ENCODE data around the gene NAXE. TPM values are rescaled to one million over a fixed set of nuclear protein-coding genes. Genes with fewer than 3 reads are reported as not detected.

Gene NAXE
- total RNA-seq, 2 donors from 2014 or later: 118 to 188 TPM

GRCh38 chr1:156556354-156556753 is 35.2 kb upstream of the NAXE start:
- Histone ChIP-seq H3K4me3 (no peak overlapping the region), H3K9me3 (no peaks in the 10 kb centered on the region), H3K27me3 (replicated peaks; ENCODE audit: insufficient read depth) (no peaks in the 10 kb centered on the region), H3K4me1 (replicated peaks) (no peaks in the 10 kb centered on the region), H3K36me3 (no peaks in the 10 kb centered on the region), H3K27ac (no peak overlapping the region)
- intact Hi-C loops (cut with DNase I): no loop called here
- no peak for TF ChIP-seq CTCF (IDR thresholded peaks at IDR 0.05)
- TF ChIP-seq POLR2AphosphoS5 (IDR thresholded peaks at IDR 0.05): no peak
- no peak for TF ChIP-seq POLR2A (IDR thresholded peaks at IDR 0.05)
- no peak for DNase-seq (ENCODE audit: low spot score)
- 81% methylated on average over 9 of the region's 9 CpGs for WGBS

DNA sequence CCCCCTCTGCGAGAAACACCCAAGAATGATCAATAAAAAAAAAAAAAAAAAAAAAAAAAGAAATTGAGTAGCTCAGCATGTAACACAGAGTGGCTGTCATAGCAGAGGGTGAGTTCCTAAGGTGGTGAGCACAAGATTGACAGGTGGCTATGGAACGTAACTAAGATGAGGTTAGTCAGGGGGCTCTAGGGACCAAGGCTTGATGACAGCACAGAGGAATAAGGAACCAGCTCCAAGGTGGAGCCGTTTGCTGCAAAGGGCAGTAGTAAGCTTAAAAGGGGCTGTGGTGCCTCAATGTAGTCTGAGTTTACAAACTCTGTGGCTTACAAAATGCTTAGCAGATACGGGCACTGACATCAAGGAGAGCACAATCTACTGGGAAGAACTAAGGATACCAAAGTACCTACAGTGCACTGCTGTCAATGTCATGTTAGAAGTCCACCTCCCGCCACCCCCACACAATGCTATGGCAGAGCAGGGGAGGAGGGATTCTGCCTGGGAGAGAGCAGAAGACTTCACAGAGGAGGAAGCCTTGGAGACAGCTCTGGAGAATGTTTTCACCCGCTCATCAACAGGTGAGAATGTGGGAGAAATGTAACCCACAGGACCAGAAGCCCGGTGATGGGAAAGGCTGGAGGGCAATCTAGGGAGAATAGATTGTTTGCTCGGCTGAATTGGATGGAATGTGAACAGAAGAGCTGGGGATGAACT is 32.3 kb upstream of the NAXE start:
- Histone ChIP-seq H3K4me1 (replicated peaks) (no peaks in the 10 kb centered on the region), H3K36me3 (no peaks in the 10 kb centered on the region), H3K4me3 (no peak overlapping the region), H3K9me3 (no peaks in the 10 kb centered on the region), H3K27me3 (replicated peaks; ENCODE audit: insufficient read depth) (no peaks in the 10 kb centered on the region), H3K27ac (no peak overlapping the region)
- no peak for DNase-seq (ENCODE audit: low spot score)
- intact Hi-C loops (cut with DNase I): no loop called here
- WGBS: 67% methylated on average over 7 of the region's 8 CpGs
- TF ChIP-seq CTCF (IDR thresholded peaks at IDR 0.05): no peak
- TF ChIP-seq POLR2A (IDR thresholded peaks at IDR 0.05): no peak
- TF ChIP-seq POLR2AphosphoS5 (IDR thresholded peaks at IDR 0.05): no peak

DNA sequence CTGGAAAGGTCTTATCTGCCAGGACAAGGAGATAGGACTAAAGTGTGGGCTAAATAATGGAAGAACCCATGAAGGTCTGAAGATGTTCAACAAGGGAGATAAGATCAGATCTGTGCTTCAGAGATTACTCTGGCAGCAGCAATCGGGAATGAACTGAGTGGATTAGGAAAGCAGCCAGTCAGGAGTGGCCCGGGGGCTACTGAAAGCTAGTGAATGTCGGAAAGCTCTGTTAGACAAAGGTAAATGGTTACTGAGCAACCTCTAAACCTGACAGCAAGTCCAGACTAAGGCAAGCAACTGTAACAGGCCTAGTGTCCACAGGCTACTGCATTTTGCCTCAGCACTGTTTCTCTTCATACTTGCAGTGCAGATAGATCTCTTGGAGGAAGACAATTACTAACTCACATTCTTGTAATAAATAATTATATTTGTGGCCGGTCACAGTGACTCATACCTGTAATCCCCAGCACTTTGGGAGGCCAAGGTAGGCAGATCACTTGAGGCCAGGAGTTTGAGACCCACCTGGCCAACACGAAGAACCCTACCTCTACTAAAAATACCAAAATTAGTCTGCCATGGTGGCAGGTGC is 31.7 kb upstream of the NAXE start:
- Histone ChIP-seq H3K36me3 (no peaks in the 10 kb centered on the region), H3K27me3 (replicated peaks; ENCODE audit: insufficient read depth) (no peaks in the 10 kb centered on the region), H3K9me3 (no peaks in the 10 kb centered on the region), H3K4me1 (replicated peaks) (no peaks in the 10 kb centered on the region), H3K4me3 (no peak overlapping the region), H3K27ac (peak overlapping the region; percentile 10 to 12)
- intact Hi-C loops (cut with DNase I): no loop called here
- WGBS: 32% methylated on average over 5 of the region's 5 CpGs
- peak; percentile 69 for DNase-seq (ENCODE audit: low spot score)
- TF ChIP-seq POLR2AphosphoS5 (IDR thresholded peaks at IDR 0.05): peak; percentile 48
- TF ChIP-seq CTCF (IDR thresholded peaks at IDR 0.05): no peak
- no peak for TF ChIP-seq POLR2A (IDR thresholded peaks at IDR 0.05)

DNA sequence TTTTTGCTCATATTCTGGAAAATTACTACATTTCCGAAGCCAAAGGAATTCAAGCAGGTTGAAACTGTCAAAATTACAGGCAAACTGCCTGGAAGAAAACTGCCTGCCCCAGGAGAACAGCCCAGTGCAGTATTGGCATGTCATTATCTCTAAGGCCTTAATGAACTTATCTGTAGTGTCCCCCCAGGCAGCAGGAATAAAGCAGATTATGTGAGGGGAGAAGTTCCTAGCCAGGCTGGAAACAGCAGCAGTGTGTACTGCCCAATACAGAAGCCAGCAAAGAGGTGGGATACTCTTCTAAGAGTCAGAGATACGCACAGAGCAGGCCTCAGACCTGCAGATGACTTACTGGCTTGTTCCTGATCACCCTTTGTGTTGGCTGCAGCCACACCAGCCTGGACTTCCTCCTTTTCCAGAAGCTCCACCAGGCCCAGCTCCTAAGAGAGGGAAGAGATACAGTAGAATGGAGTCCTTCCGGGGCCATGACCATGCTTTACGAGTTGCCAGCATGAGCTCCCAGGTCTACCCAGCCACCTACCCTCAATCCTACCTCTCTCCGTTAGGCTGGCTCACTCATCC is 30.9 kb upstream of the NAXE start:
- WGBS: 64% methylated on average over 5 of the region's 5 CpGs
- Histone ChIP-seq H3K27me3 (replicated peaks; ENCODE audit: insufficient read depth) (no peaks in the 10 kb centered on the region), H3K36me3 (no peaks in the 10 kb centered on the region), H3K27ac (peak overlapping the region; percentile 10 to 12), H3K4me3 (no peak overlapping the region), H3K9me3 (no peaks in the 10 kb centered on the region), H3K4me1 (replicated peaks) (no peaks in the 10 kb centered on the region)
- DNase-seq (ENCODE audit: low spot score): no peak
- intact Hi-C loops (cut with DNase I): no loop called here
- TF ChIP-seq POLR2A (IDR thresholded peaks at IDR 0.05) (no peak), CTCF (IDR thresholded peaks at IDR 0.05) (no peak), POLR2AphosphoS5 (IDR thresholded peaks at IDR 0.05) (no peak)
